Activated naive CD8-positive, alpha-beta T cell treated with anti-CD3 and anti-CD28 coated beads, Interleukin-2, amount 10 ng/mL, durations not matched to agents 7 days and 5 days (primary cell): Measurements from ENCODE around the gene BTBD7. TPM values are rescaled to one million over a fixed set of nuclear protein-coding genes. Genes with fewer than 3 reads are reported as not detected.

Source experiments
- ATAC-seq: fragments of 150-1000 bp; cut with Tn5 transposase; one replicate; pipeline ENCODE4 v1.10.0; 2021; ENCODE audit warnings: low read depth, moderate library complexity
- POLR2A ChIA-PET: fragments of 350-600 bp; sonication (Branson Sonifier 250); formaldehyde crosslinking; loops from one replicate; lab custom pipeline; 2021; ENCODE audit warnings: antibody characterized with exemption; lab: Charles Lee
- DNase-seq: peaks from one replicate; pipeline ENCODE4 v3.0.0; 2021
- H3K27ac Mint-ChIP-seq: one replicate; pipeline ENCODE4 v1.8.0; 2022; ENCODE audit warnings: mild to moderate bottlenecking, mixed read lengths
- H3K27me3 Mint-ChIP-seq: one replicate; pipeline ENCODE4 v1.8.0; 2022; ENCODE audit warnings: mild to moderate bottlenecking, moderate library complexity, mixed read lengths
- H3K36me3 Mint-ChIP-seq: one replicate; pipeline ENCODE4 v1.8.0; 2021; ENCODE audit warnings: mild to moderate bottlenecking, mixed read lengths
- H3K4me1 Mint-ChIP-seq: one replicate; pipeline ENCODE4 v1.8.0; 2021; ENCODE audit warnings: mixed read lengths
- H3K4me3 Mint-ChIP-seq: one replicate; pipeline ENCODE4 v1.8.0; 2022; ENCODE audit warnings: mild to moderate bottlenecking, moderate library complexity, mixed read lengths
- H3K9me3 Mint-ChIP-seq: one replicate; pipeline ENCODE4 v1.8.0; 2021; ENCODE audit warnings: mixed read lengths
- total RNA-seq, 2 experiments: library from RNA; stranded (reverse); gene quantifications; one replicate each; pipeline ENCODE4 v1.2.3, GENCODE V29; 2021

The BTBD7 gene
- total RNA-seq, 2 experiments from 2014 or later = 22.3 to 24.8 TPM

- peaks cover 9% of the 10 kb centered on the region for H3K36me3 Mint-ChIP-seq
- H3K4me3 Mint-ChIP-seq = no peak overlapping the region
- no peak overlapping the region for H3K27ac Mint-ChIP-seq
- DNase-seq (no peak), ATAC-seq (no peak)
- POLR2A ChIA-PET = interaction anchor here (0.7 kb wide), 1 partner anchor 63 kb away, joined by 4 read pairs; no protein-coding TSS in a partner anchor
- no peaks in the 10 kb centered on the region for H3K9me3 Mint-ChIP-seq
- H3K27me3 Mint-ChIP-seq = no peaks in the 10 kb centered on the region
- H3K4me1 Mint-ChIP-seq = peaks cover 5% of the 10 kb centered on the region
Measured at GRCh38 chr14:93276031-93276716, 56.7 kb downstream of the BTBD7 start.

- Mint-ChIP-seq H3K4me1 (peaks cover 7% of the 10 kb centered on the region), H3K36me3 (peaks cover 11% of the 10 kb centered on the region), H3K27ac (no peak overlapping the region), H3K27me3 (no peaks in the 10 kb centered on the region), H3K9me3 (no peaks in the 10 kb centered on the region), H3K4me3 (no peak overlapping the region)
- POLR2A ChIA-PET = interaction anchor here (0.7 kb wide), 1 partner anchor 79 kb away, joined by 3 read pairs; no protein-coding TSS in a partner anchor
- no peak for ATAC-seq
- no peak for DNase-seq
Measured at GRCh38 chr14:93274055-93274806, 58.6 kb downstream of the BTBD7 start.

- no peaks in the 10 kb centered on the region for H3K27me3 Mint-ChIP-seq
Measured at GRCh38 chr14:93271111-93271510, 61.7 kb downstream of the BTBD7 start.

GRCh38 chr14:93269341-93270068, 63.3 kb downstream of the BTBD7 start:
- ATAC-seq (no peak), DNase-seq (no peak)
- no peak overlapping the region for H3K27ac Mint-ChIP-seq
- no peaks in the 10 kb centered on the region for H3K27me3 Mint-ChIP-seq
- no peaks in the 10 kb centered on the region for H3K9me3 Mint-ChIP-seq
- peaks cover 9% of the 10 kb centered on the region for H3K4me1 Mint-ChIP-seq
- H3K4me3 Mint-ChIP-seq = no peak overlapping the region
- POLR2A ChIA-PET = no interaction called here
- peaks cover 7% of the 10 kb centered on the region for H3K36me3 Mint-ChIP-seq

More at GRCh38 chr14:93271111-93271510, 61.7 kb downstream of the BTBD7 start:
- H3K4me1 Mint-ChIP-seq = peaks cover 7% of the 10 kb centered on the region
- no peak overlapping the region for H3K4me3 Mint-ChIP-seq
- peaks cover 8% of the 10 kb centered on the region for H3K36me3 Mint-ChIP-seq
- DNase-seq (no peak), ATAC-seq (no peak)
- POLR2A ChIA-PET = no interaction called here
- H3K9me3 Mint-ChIP-seq = no peaks in the 10 kb centered on the region
- no peak overlapping the region for H3K27ac Mint-ChIP-seq

GRCh38 chr14:93268406-93268805, 64.4 kb downstream of the BTBD7 start:
- Mint-ChIP-seq H3K36me3 (peaks cover 15% of the 10 kb centered on the region), H3K4me3 (no peak overlapping the region), H3K4me1 (peaks cover 16% of the 10 kb centered on the region), H3K27me3 (no peaks in the 10 kb centered on the region), H3K9me3 (no peaks in the 10 kb centered on the region), H3K27ac (no peak overlapping the region)
- ATAC-seq (no peak), DNase-seq (no peak)
- POLR2A ChIA-PET = no interaction called here

GRCh38 chr14:93267149-93267711, 65.6 kb downstream of the BTBD7 start:
- Mint-ChIP-seq H3K4me3 (no peak overlapping the region), H3K36me3 (peaks cover 17% of the 10 kb centered on the region), H3K9me3 (no peaks in the 10 kb centered on the region), H3K4me1 (peaks cover 16% of the 10 kb centered on the region), H3K27me3 (no peaks in the 10 kb centered on the region), H3K27ac (no peak overlapping the region)
- no peak for ATAC-seq
- DNase-seq = no peak
- POLR2A ChIA-PET = no interaction called here

- POLR2A ChIA-PET = no interaction called here
- Mint-ChIP-seq H3K27ac (no peak overlapping the region), H3K4me1 (peaks cover 13% of the 10 kb centered on the region), H3K9me3 (no peaks in the 10 kb centered on the region), H3K4me3 (no peak overlapping the region), H3K27me3 (no peaks in the 10 kb centered on the region), H3K36me3 (peaks cover 17% of the 10 kb centered on the region)
- no peak for DNase-seq
- no peak for ATAC-seq
Measured at GRCh38 chr14:93266127-93266526, 66.7 kb downstream of the BTBD7 start.

- Mint-ChIP-seq H3K9me3 (no peaks in the 10 kb centered on the region), H3K4me1 (peaks cover 13% of the 10 kb centered on the region), H3K4me3 (no peak overlapping the region), H3K36me3 (peaks cover 17% of the 10 kb centered on the region), H3K27me3 (no peaks in the 10 kb centered on the region), H3K27ac (peak overlapping the region; percentile 38)
- ATAC-seq = no peak
- DNase-seq = no peak
- POLR2A ChIA-PET = no interaction called here
Measured at GRCh38 chr14:93263416-93263815, 69.4 kb downstream of the BTBD7 start.

- H3K4me1 Mint-ChIP-seq = peaks cover 13% of the 10 kb centered on the region
- no peak overlapping the region for H3K27ac Mint-ChIP-seq
- DNase-seq (no peak), ATAC-seq (no peak)
- no peaks in the 10 kb centered on the region for H3K9me3 Mint-ChIP-seq
- no peak overlapping the region for H3K4me3 Mint-ChIP-seq
- peaks cover 19% of the 10 kb centered on the region for H3K36me3 Mint-ChIP-seq
- no peaks in the 10 kb centered on the region for H3K27me3 Mint-ChIP-seq
- POLR2A ChIA-PET = no interaction called here
Measured at GRCh38 chr14:93262446-93262845, 70.4 kb downstream of the BTBD7 start.

- DNase-seq = no peak
- ATAC-seq = no peak
- Mint-ChIP-seq H3K4me3 (no peak overlapping the region), H3K9me3 (no peaks in the 10 kb centered on the region), H3K4me1 (peaks cover 15% of the 10 kb centered on the region), H3K27me3 (no peaks in the 10 kb centered on the region), H3K27ac (no peak overlapping the region), H3K36me3 (peaks cover 21% of the 10 kb centered on the region)
- POLR2A ChIA-PET = interaction anchor here (0.7 kb wide), 1 partner anchor 42 kb away, joined by 5 read pairs; no protein-coding TSS in a partner anchor
Measured at GRCh38 chr14:93249128-93249831, 83.6 kb downstream of the BTBD7 start.

GRCh38 chr14:93246534-93246933, 86.3 kb downstream of the BTBD7 start:
- peaks cover 24% of the 10 kb centered on the region for H3K36me3 Mint-ChIP-seq
- no peak overlapping the region for H3K4me3 Mint-ChIP-seq
- no peaks in the 10 kb centered on the region for H3K9me3 Mint-ChIP-seq
- DNase-seq = no peak
- POLR2A ChIA-PET = no interaction called here
- no peak for ATAC-seq
- no peak overlapping the region for H3K27ac Mint-ChIP-seq
- peaks cover 12% of the 10 kb centered on the region for H3K4me1 Mint-ChIP-seq
- H3K27me3 Mint-ChIP-seq = no peaks in the 10 kb centered on the region

- Mint-ChIP-seq H3K27me3 (no peaks in the 10 kb centered on the region), H3K4me3 (no peak overlapping the region), H3K36me3 (peaks cover 24% of the 10 kb centered on the region), H3K9me3 (no peaks in the 10 kb centered on the region), H3K4me1 (peaks cover 12% of the 10 kb centered on the region), H3K27ac (no peak overlapping the region)
- POLR2A ChIA-PET = no interaction called here
- DNase-seq = no peak
- ATAC-seq = no peak
Measured at GRCh38 chr14:93245764-93246420, 86.9 kb downstream of the BTBD7 start.
